Hepatocyte (in vitro differentiated cells): ENCODE results near the gene SPECC1.

Experiments
- CTCF ChIP-seq: fragments of 200-600 bp; sonication (generic); IDR thresholded peaks from 2 replicates; pipeline ENCODE4 v1.5.1; 2016; ENCODE audit warnings: antibody characterized with exemption, mild to moderate bottlenecking; ENCODE audit not compliant: poor library complexity
- EZH2 ChIP-seq: fragments of 200-600 bp; sonication (generic); IDR thresholded peaks from 2 replicates; pipeline ENCODE4 v1.6.1; 2016; ENCODE audit warnings: antibody characterized with exemption, mild to moderate bottlenecking, borderline replicate concordance

GRCh38 chr17:20284022-20284421 lies 274.9 kb downstream of the SPECC1 start:
- TF ChIP-seq CTCF (no peak), EZH2 (no peak)
